ENCODE results near the gene ACP4. TPM values are rescaled to one million over a fixed set of nuclear protein-coding genes. Genes with fewer than 3 reads are reported as not detected.
"Not testable (repeated sequence)": the region's sequence is repeated elsewhere in the genome, so short reads cannot be mapped to it uniquely, and the experiment has no call there.

ACP4 gene
- total RNA-seq, 2 experiments from 2014 or later, result not detected

GRCh38 chr19:50780753-50781435 is 9.3 kb upstream of the ACP4 start:
- ATAC-seq (no peak), DNase-seq (no peak)
- peaks cover 5% of the 10 kb centered on the region for H3K4me1 Mint-ChIP-seq
- H3K27me3 Mint-ChIP-seq, result peaks cover 51% of the 10 kb centered on the region
- CTCF ChIA-PET, result interaction anchor here (0.7 to 1.6 kb wide), 4 partner anchors 75 to 423 kb away, joined by 3 to 6 read pairs (median 3); no protein-coding TSS in a partner anchor
- H3K27ac Mint-ChIP-seq, result no peak overlapping the region
- H3K36me3 Mint-ChIP-seq, result no peaks in the 10 kb centered on the region
- no peak overlapping the region for H3K4me3 Mint-ChIP-seq
- no peaks in the 10 kb centered on the region for H3K9me3 Mint-ChIP-seq (ENCODE audit: low read depth)

- CTCF ChIA-PET, result interaction anchor here (0.6 to 1.7 kb wide), 19 partner anchors 9 to 437 kb away, joined by 3 to 8 read pairs (median 4); no protein-coding TSS in a partner anchor
- peaks cover 33% of the 10 kb centered on the region for H3K27me3 Mint-ChIP-seq
- not testable (repeated sequence) for DNase-seq; H3K9me3 Mint-ChIP-seq (ENCODE audit: low read depth); H3K4me1 Mint-ChIP-seq; ATAC-seq; H3K36me3 Mint-ChIP-seq; H3K27ac Mint-ChIP-seq; H3K4me3 Mint-ChIP-seq
These were observed 6.4 kb upstream of the ACP4 start for GRCh38 chr19:50783848-50784152.

- ATAC-seq (no peak), DNase-seq (no peak)
- no peaks in the 10 kb centered on the region for H3K36me3 Mint-ChIP-seq
These were observed 5.5 kb upstream of the ACP4 start for GRCh38 chr19:50784710-50785109.

DNA sequence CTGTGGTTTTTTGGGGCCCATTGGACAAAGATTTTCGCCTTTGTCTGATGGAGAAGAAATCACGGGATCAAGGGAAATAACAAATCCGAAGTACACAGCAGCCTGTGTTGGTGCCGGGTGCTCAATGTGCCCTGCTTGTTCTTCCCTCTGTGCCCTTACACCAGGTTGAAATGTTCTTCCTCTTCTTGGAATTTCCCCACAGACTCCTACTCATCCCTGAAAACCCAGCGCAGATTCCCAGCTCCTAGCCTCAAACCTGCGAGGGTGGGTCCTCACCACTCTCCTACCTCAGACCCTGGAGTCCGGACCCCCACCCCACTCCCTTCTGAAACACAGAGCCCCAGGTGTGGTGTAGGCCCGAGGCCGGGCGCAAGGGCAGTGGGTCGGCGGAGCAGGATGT is 4.9 kb upstream of the ACP4 start:
- CTCF ChIA-PET, result interaction anchor here (1.2 kb wide), 1 partner anchor 177 kb away, joined by 3 read pairs; no protein-coding TSS in a partner anchor

More at GRCh38 chr19:50784710-50785109, 5.5 kb upstream of the ACP4 start:
- H3K27me3 Mint-ChIP-seq, result peaks cover 24% of the 10 kb centered on the region
- H3K9me3 Mint-ChIP-seq (ENCODE audit: low read depth), result no peaks in the 10 kb centered on the region
- CTCF ChIA-PET, result interaction anchor here (1.2 to 1.3 kb wide), 2 partner anchors 177 to 229 kb away, joined by 3 to 4 read pairs; no protein-coding TSS in a partner anchor
- H3K4me3 Mint-ChIP-seq, result no peak overlapping the region
- H3K27ac Mint-ChIP-seq, result no peak overlapping the region
- H3K4me1 Mint-ChIP-seq, result peaks cover 5% of the 10 kb centered on the region

GRCh38 chr19:50790922-50791467 is 780 bp downstream of the ACP4 start:
- CTCF ChIA-PET, result no interaction called here
- DNase-seq (no peak), ATAC-seq (no peak)
- Mint-ChIP-seq H3K4me1 (peaks cover 4% of the 10 kb centered on the region), H3K4me3 (no peak overlapping the region), H3K27ac (no peak overlapping the region), H3K27me3 (no peaks in the 10 kb centered on the region), H3K9me3 (ENCODE audit: low read depth) (no peaks in the 10 kb centered on the region), H3K36me3 (peaks cover 3% of the 10 kb centered on the region)

More for the DNA sequence above, 4.9 kb upstream of the ACP4 start:
- H3K9me3 Mint-ChIP-seq (ENCODE audit: low read depth), result no peaks in the 10 kb centered on the region
- no peaks in the 10 kb centered on the region for H3K36me3 Mint-ChIP-seq
- ATAC-seq (no peak), DNase-seq (no peak)
- H3K27me3 Mint-ChIP-seq, result peaks cover 18% of the 10 kb centered on the region
- H3K4me3 Mint-ChIP-seq, result no peak overlapping the region
- peaks cover 5% of the 10 kb centered on the region for H3K4me1 Mint-ChIP-seq
- no peak overlapping the region for H3K27ac Mint-ChIP-seq

- ATAC-seq, result no peak
- Mint-ChIP-seq H3K27me3 (no peaks in the 10 kb centered on the region), H3K36me3 (peaks cover 3% of the 10 kb centered on the region), H3K4me1 (peaks cover 4% of the 10 kb centered on the region), H3K4me3 (no peak overlapping the region), H3K9me3 (ENCODE audit: low read depth) (no peaks in the 10 kb centered on the region), H3K27ac (no peak overlapping the region)
- CTCF ChIA-PET, result interaction anchor here (1.2 kb wide), 1 partner anchor 130 kb away, joined by 3 read pairs; no protein-coding TSS in a partner anchor
- DNase-seq, result no peak
These were observed 1.5 kb downstream of the ACP4 start for GRCh38 chr19:50791594-50792271.

DNA sequence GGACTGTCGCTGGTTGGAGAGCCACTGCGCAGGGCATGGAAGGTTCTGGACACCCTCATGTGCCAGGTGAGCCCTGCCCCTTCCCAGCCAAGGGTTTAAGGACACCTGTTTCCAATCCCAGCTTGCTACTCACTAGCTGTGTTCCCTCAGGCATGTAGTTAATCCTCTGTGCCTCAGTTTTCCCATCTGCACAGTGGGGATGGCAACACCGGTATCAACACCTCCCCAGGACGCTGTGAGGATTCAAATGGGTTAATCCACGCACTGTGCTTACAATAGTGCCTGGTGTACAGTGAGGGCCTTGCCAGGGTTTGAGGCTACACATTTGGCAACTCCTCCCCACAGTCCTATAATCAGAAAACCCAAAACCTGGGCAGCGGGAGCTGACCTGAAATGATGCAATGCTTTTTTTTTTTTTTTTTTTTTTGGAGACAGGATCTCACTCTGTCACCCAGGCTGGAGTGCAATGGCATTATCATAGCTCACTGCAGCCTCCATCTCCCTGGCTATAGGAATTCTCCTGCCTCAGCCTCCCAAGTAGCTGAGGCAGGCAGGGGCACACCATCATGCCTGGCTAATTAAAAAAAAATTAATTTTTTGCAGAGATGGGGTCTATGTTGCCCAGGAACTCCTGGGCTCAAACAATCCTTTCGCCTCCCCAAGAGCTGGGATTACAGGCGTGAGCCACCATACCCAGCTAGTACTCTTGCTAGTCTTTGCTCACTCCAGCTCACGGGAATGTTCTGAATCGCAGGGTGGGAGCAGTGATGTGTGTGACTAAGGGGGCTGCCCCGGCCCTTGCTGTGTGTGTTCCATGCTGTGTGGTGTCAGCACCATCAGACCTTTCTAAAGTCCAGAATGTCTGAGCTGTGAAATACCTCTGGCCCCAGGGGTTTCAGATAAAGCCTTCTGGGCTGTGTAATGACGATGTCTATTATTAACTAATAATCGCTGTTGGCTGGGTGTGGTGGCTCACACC is 2.3 kb downstream of the ACP4 start:
- CTCF ChIA-PET, result interaction anchor here (1.1 to 1.2 kb wide), 2 partner anchors 9 to 129 kb away, joined by 3 read pairs; no protein-coding TSS in a partner anchor
- no peaks in the 10 kb centered on the region for H3K27me3 Mint-ChIP-seq

DNA sequence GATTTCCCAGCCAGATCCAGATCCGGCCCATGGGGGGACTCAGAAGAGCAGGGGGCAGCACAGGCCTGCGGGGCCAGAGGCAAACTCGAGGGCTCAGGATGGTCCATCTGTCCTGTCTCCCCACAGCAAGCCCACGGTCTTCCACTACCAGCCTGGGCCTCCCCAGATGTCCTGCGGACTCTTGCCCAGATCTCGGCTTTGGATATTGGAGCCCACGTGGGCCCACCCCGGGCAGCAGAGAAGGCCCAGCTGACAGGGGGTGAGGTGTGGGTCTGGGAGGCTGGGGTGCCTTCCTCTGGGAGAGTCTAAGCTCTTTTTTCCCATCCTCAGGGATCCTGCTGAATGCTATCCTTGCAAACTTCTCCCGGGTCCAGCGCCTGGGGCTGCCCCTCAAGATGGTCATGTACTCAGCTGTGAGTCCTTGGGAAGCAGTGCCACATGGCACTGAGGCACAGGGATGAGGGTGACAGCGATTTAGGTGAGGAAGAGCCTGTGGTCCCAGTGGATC is 3.4 kb downstream of the ACP4 start:
- H3K4me3 Mint-ChIP-seq, result no peak overlapping the region
- DNase-seq, result no peak
- peaks cover 5% of the 10 kb centered on the region for H3K4me1 Mint-ChIP-seq
- CTCF ChIA-PET, result interaction anchor here (1.1 kb wide), 1 partner anchor 10 kb away, joined by 3 read pairs; no protein-coding TSS in a partner anchor
- no peaks in the 10 kb centered on the region for H3K9me3 Mint-ChIP-seq (ENCODE audit: low read depth)
- H3K27me3 Mint-ChIP-seq, result no peaks in the 10 kb centered on the region
- ATAC-seq, result no peak
- peaks cover 14% of the 10 kb centered on the region for H3K36me3 Mint-ChIP-seq
- H3K27ac Mint-ChIP-seq, result no peak overlapping the region

More for the DNA sequence above, 2.3 kb downstream of the ACP4 start:
- Mint-ChIP-seq H3K27ac (no peak overlapping the region), H3K4me1 (peaks cover 4% of the 10 kb centered on the region), H3K4me3 (no peak overlapping the region), H3K36me3 (peaks cover 5% of the 10 kb centered on the region), H3K9me3 (ENCODE audit: low read depth) (no peaks in the 10 kb centered on the region)
- DNase-seq (no peak), ATAC-seq (no peak)

- CTCF ChIA-PET, result no interaction called here
- ATAC-seq (peak; percentile 34), DNase-seq (peak; percentile 55)
- Mint-ChIP-seq H3K36me3 (peaks cover 16% of the 10 kb centered on the region), H3K4me1 (peaks cover 5% of the 10 kb centered on the region), H3K27ac (no peak overlapping the region), H3K27me3 (no peaks in the 10 kb centered on the region), H3K4me3 (no peak overlapping the region), H3K9me3 (ENCODE audit: low read depth) (no peaks in the 10 kb centered on the region)
These were observed 4.1 kb downstream of the ACP4 start for GRCh38 chr19:50794074-50794875.

- CTCF ChIA-PET, result no interaction called here
- Mint-ChIP-seq H3K27ac (peak overlapping the region; percentile 40), H3K27me3 (no peaks in the 10 kb centered on the region), H3K4me1 (peaks cover 6% of the 10 kb centered on the region), H3K36me3 (peaks cover 17% of the 10 kb centered on the region), H3K9me3 (ENCODE audit: low read depth) (no peaks in the 10 kb centered on the region), H3K4me3 (no peak overlapping the region)
- ATAC-seq (peak; percentile 24), DNase-seq (no peak)
These were observed 4.9 kb downstream of the ACP4 start for GRCh38 chr19:50794876-50795663.

- no peak for ATAC-seq
- Mint-ChIP-seq H3K27me3 (no peaks in the 10 kb centered on the region), H3K36me3 (peaks cover 20% of the 10 kb centered on the region), H3K27ac (peak overlapping the region; percentile 40), H3K9me3 (ENCODE audit: low read depth) (no peaks in the 10 kb centered on the region), H3K4me3 (no peak overlapping the region), H3K4me1 (peaks cover 9% of the 10 kb centered on the region)
- CTCF ChIA-PET, result no interaction called here
- no peak for DNase-seq
These were observed 5.5 kb downstream of the ACP4 start for GRCh38 chr19:50795664-50796073.
